ENCODE data around the gene TEAD1.

- TF ChIP-seq POLR2A (IDR thresholded peaks at IDR 0.05): no peak
- TF ChIP-seq CTCF (IDR thresholded peaks at IDR 0.05): no peak
Measured at GRCh38 chr11:12669930-12670329, 4.3 kb upstream of the TEAD1 start.
